Measurements from ENCODE around the gene ELF2. TPM values are rescaled to one million over a fixed set of nuclear protein-coding genes. Genes with fewer than 3 reads are reported as not detected.
"Not testable (repeated sequence)": the region's sequence is repeated elsewhere in the genome, so short reads cannot be mapped to it uniquely, and the experiment has no call there.

Gene ELF2
- total RNA-seq, 1 donor from 2014 or later = 48.0 TPM

- H3K4me3 Mint-ChIP-seq (ENCODE audit: unreplicated experiment) = no peak overlapping the region
- DNase-seq (ENCODE audit: low spot score) = no peak
Measured at GRCh38 chr4:139123910-139124309, 53.1 kb downstream of the ELF2 start.

DNA sequence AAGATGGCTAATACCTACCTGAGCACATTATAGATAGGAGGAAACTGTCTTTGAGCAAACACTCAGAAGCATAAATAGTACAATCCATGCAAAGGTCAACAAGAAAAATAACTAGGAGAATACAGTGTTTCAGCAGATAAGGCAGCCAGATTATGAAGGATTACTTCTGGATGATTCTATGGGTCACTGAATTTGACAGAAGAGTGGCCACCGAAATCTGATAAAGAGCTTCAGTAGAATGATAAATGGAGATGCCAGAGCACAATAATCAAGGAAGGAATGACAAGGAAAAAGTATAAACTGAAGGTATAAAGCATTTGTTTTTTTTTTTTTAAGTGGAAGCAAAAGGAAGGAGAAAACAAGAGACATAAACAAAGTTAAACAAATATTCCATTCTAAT, 58.7 kb downstream of the ELF2 start:
- DNase-seq (ENCODE audit: low spot score) = no peak
- Mint-ChIP-seq H3K27me3 (ENCODE audit: unreplicated experiment) (no peaks in the 10 kb centered on the region), H3K4me3 (ENCODE audit: unreplicated experiment) (no peak overlapping the region), H3K27ac (ENCODE audit: unreplicated experiment) (no peak overlapping the region), H3K9me3 (ENCODE audit: unreplicated experiment) (no peaks in the 10 kb centered on the region), H3K4me1 (ENCODE audit: unreplicated experiment) (no peaks in the 10 kb centered on the region), H3K36me3 (ENCODE audit: low read depth, unreplicated experiment) (no peaks in the 10 kb centered on the region)
- TF ChIP-seq CTCF (IDR thresholded peaks at IDR 0.05; ENCODE audit: unreplicated experiment) = no peak

More at GRCh38 chr4:139123910-139124309, 53.1 kb downstream of the ELF2 start:
- Mint-ChIP-seq H3K27ac (ENCODE audit: unreplicated experiment) (no peak overlapping the region), H3K4me1 (ENCODE audit: unreplicated experiment) (no peaks in the 10 kb centered on the region), H3K27me3 (ENCODE audit: unreplicated experiment) (no peaks in the 10 kb centered on the region), H3K36me3 (ENCODE audit: low read depth, unreplicated experiment) (no peaks in the 10 kb centered on the region), H3K9me3 (ENCODE audit: unreplicated experiment) (no peaks in the 10 kb centered on the region)
- no peak for TF ChIP-seq CTCF (IDR thresholded peaks at IDR 0.05; ENCODE audit: unreplicated experiment)

- H3K4me1 Mint-ChIP-seq (ENCODE audit: unreplicated experiment) = peaks cover 2% of the 10 kb centered on the region
- H3K9me3 Mint-ChIP-seq (ENCODE audit: unreplicated experiment) = no peaks in the 10 kb centered on the region
- no peak for DNase-seq (ENCODE audit: low spot score)
- no peak overlapping the region for H3K4me3 Mint-ChIP-seq (ENCODE audit: unreplicated experiment)
- H3K27me3 Mint-ChIP-seq (ENCODE audit: unreplicated experiment) = peaks cover 2% of the 10 kb centered on the region
- no peak for TF ChIP-seq CTCF (IDR thresholded peaks at IDR 0.05; ENCODE audit: unreplicated experiment)
- H3K36me3 Mint-ChIP-seq (ENCODE audit: low read depth, unreplicated experiment) = no peaks in the 10 kb centered on the region
- no peak overlapping the region for H3K27ac Mint-ChIP-seq (ENCODE audit: unreplicated experiment)
Measured at GRCh38 chr4:139115226-139115625, 61.8 kb downstream of the ELF2 start.

- H3K27ac Mint-ChIP-seq (ENCODE audit: unreplicated experiment) = not testable (repeated sequence)
Measured at GRCh38 chr4:139114795-139115194, 62.2 kb downstream of the ELF2 start.

GRCh38 chr4:139112650-139113049, 64.4 kb downstream of the ELF2 start:
- Mint-ChIP-seq H3K36me3 (ENCODE audit: low read depth, unreplicated experiment) (no peaks in the 10 kb centered on the region), H3K27ac (ENCODE audit: unreplicated experiment) (no peak overlapping the region), H3K4me1 (ENCODE audit: unreplicated experiment) (peaks cover 2% of the 10 kb centered on the region), H3K27me3 (ENCODE audit: unreplicated experiment) (peaks cover 2% of the 10 kb centered on the region), H3K4me3 (ENCODE audit: unreplicated experiment) (no peak overlapping the region), H3K9me3 (ENCODE audit: unreplicated experiment) (no peaks in the 10 kb centered on the region)
- TF ChIP-seq CTCF (IDR thresholded peaks at IDR 0.05; ENCODE audit: unreplicated experiment) = no peak
- DNase-seq (ENCODE audit: low spot score) = no peak

More at GRCh38 chr4:139114795-139115194, 62.2 kb downstream of the ELF2 start:
- not testable (repeated sequence) for H3K9me3 Mint-ChIP-seq (ENCODE audit: unreplicated experiment); H3K4me3 Mint-ChIP-seq (ENCODE audit: unreplicated experiment); H3K36me3 Mint-ChIP-seq (ENCODE audit: low read depth, unreplicated experiment); H3K27me3 Mint-ChIP-seq (ENCODE audit: unreplicated experiment); DNase-seq (ENCODE audit: low spot score); H3K4me1 Mint-ChIP-seq (ENCODE audit: unreplicated experiment)
